Large intestine (tissue), 3 donors: Measurements from ENCODE around the gene MCC. TPM values are rescaled to one million over a fixed set of nuclear protein-coding genes. Genes with fewer than 3 reads are reported as not detected.

Experiments used
- DNase-seq, 2 donors: peaks; one replicate each; pipeline versions ENCODE4 v3.0.0 to v3.0.0-alpha.2; 2013
- H3K27ac ChIP-seq: one replicate; pipeline ENCODE4 v1.5.1; 2013; ENCODE audit warnings: low read length
- H3K27me3 ChIP-seq: 2 replicates; pipeline ENCODE4 v1.6.1; 2013; ENCODE audit warnings: low read length; ENCODE audit not compliant: control insufficient read depth, insufficient read depth
- H3K36me3 ChIP-seq: 2 replicates; pipeline ENCODE4 v1.6.1; 2013; ENCODE audit warnings: low read length; ENCODE audit not compliant: control insufficient read depth, insufficient read depth
- H3K4me1 ChIP-seq: one replicate; pipeline ENCODE4 v1.6.1; 2013; ENCODE audit warnings: low read length; ENCODE audit not compliant: control insufficient read depth, insufficient read depth
- H3K4me3 ChIP-seq: one replicate; pipeline ENCODE4 v1.5.1; 2013; ENCODE audit warnings: low read length
- H3K9me3 ChIP-seq: one replicate; pipeline ENCODE4 v1.6.1; 2013; ENCODE audit warnings: mild to moderate bottlenecking, low read depth, low read length, moderate library complexity; ENCODE audit not compliant: control insufficient read depth
- WGBS: methylation state at CpG from one replicate; pipeline ENCODE4 v1.1.5; 2013; ENCODE audit warnings: low lambda C conversion rate; ENCODE audit not compliant: insufficient coverage; 5-methylcytosine and 5-hydroxymethylcytosine counted together
- polyA plus RNA-seq: library from polyadenylated mRNA; unstranded; fragments of 120-200 nt; gene quantifications from one replicate; pipeline ENCODE4 v1.2.1, GENCODE V29; 2013

The MCC gene
- polyA plus RNA-seq, 1 donor = 5.2 TPM

DNA sequence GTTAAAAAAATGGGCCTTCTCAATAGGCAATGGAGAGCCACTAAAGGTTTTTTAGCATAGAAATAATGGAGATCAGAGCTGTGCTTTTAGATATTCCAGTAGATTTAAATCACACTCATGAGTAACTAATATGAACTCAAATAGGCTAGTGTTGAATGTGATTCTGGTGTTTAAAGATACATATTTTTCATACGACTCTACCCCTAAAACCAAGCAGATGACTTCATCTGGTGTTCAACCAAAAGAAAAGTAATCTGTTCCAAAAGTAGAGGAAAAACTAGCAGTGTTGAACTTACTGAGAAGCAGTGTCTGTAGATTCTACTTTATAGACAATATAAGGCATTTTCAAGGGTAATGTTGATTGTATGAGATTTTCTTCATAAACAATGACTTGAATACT, 191.6 kb downstream of the MCC start:
- whole genome bisulfite sequencing = no CpG with 5 or more reads among the region's 1 CpG
- H3K36me3 ChIP-seq = no peaks in the 10 kb centered on the region
- H3K27me3 ChIP-seq = peaks cover 35% of the 10 kb centered on the region
- no peak overlapping the region for H3K4me3 ChIP-seq
- peaks cover 13% of the 10 kb centered on the region for H3K4me1 ChIP-seq
- no peaks in the 10 kb centered on the region for H3K9me3 ChIP-seq
- DNase-seq = no peak
- H3K27ac ChIP-seq = no peak overlapping the region

DNA sequence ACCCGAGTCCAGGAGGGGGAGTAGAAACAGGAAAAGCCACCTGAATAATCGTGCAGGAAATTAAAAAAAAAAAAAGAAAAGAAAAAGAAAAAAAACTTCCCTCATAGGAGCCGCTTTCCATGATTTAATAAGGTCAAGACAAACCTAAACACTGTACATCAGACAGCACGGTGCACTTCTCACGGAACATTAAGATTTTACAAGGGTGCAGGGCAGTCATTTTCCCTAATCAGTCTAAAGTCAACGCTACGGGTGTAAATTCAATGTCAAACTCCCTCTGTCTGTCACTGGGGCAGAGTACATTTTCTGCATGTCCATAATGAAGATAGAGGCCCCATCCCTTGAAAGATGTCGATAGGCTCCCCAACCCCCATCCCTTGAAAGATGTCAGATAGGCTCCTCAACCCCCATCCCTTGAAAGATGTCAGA, 193.1 kb downstream of the MCC start:
- 0% methylated on average over 2 of the region's 8 CpGs for WGBS

DNA sequence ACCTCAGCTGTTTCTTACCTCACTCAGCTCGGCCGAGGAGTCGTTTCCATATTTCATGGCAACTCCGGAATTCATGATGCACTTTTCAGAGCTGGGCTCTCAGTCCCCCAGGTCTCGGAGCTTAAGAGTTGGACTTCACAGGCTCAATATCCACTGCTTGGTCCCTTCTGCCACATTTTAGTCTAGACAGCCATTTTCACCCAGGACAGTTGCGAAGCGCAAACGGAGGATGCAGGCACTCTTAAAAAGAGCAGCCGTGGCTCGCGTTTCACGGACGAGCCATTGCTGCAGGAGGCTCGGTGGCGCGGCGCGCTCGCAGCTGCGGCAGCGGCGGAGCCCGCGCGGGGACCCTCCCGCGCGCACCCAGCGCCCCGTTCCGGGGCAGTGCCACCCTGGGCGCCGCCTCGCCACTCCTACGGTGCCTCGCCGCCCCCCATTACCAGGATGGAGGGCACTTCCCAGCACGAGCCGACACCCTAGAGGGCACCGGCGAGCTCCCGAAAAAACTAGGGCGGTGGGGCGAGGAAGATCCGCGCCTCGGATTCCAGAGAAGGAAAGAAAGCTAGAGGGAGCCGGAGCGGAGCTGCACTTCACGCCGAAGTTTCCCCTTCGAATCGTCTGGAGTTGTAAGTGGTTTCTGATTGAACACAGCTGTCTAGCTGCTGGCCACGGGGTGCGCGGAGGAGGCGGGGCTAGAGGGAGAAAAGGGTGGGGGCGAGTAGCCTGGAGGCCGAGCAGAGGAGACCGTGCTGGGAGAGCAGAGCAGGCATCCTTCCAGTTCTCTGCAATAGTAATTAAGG, 193.7 kb downstream of the MCC start:
- Histone ChIP-seq H3K36me3 (no peaks in the 10 kb centered on the region), H3K9me3 (no peaks in the 10 kb centered on the region), H3K4me1 (peaks cover 13% of the 10 kb centered on the region), H3K27ac (peak overlapping the region; percentile 56), H3K27me3 (peaks cover 35% of the 10 kb centered on the region), H3K4me3 (peak overlapping the region; percentile 58)
- WGBS = 0% methylated on average over 1 of the region's 60 CpGs
- peak; percentile 68 to 80 for DNase-seq

More for the DNA sequence above, 193.1 kb downstream of the MCC start:
- Histone ChIP-seq H3K4me3 (peak overlapping the region; percentile 58), H3K9me3 (no peaks in the 10 kb centered on the region), H3K36me3 (no peaks in the 10 kb centered on the region), H3K27ac (no peak overlapping the region), H3K4me1 (peaks cover 13% of the 10 kb centered on the region), H3K27me3 (peaks cover 35% of the 10 kb centered on the region)
- DNase-seq = peak in 1 of 2 donors; percentile 7

DNA sequence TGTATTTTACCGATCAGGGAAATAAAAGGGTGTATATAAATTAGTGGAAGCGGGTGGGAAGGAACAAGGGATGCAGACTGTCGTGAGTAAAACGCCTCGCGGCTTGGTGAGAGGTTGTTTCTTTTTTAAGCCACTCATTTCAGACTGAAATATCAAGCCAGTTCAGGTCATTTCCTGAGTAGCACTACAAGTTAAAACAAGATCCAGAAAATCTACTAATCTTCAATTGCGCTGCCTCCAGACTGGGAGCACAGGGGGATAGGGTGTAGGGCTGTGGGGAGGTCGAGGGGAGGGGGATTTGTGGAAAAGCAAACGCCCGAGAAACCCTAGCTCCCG, 194.3 kb downstream of the MCC start:
- Histone ChIP-seq H3K27me3 (peaks cover 35% of the 10 kb centered on the region), H3K4me1 (peaks cover 13% of the 10 kb centered on the region), H3K9me3 (no peaks in the 10 kb centered on the region), H3K36me3 (no peaks in the 10 kb centered on the region), H3K27ac (peak overlapping the region; percentile 56), H3K4me3 (peak overlapping the region; percentile 58)
- WGBS = no CpG with 5 or more reads among the region's 11 CpGs
- peak in 1 of 2 donors; percentile 41 for DNase-seq

DNA sequence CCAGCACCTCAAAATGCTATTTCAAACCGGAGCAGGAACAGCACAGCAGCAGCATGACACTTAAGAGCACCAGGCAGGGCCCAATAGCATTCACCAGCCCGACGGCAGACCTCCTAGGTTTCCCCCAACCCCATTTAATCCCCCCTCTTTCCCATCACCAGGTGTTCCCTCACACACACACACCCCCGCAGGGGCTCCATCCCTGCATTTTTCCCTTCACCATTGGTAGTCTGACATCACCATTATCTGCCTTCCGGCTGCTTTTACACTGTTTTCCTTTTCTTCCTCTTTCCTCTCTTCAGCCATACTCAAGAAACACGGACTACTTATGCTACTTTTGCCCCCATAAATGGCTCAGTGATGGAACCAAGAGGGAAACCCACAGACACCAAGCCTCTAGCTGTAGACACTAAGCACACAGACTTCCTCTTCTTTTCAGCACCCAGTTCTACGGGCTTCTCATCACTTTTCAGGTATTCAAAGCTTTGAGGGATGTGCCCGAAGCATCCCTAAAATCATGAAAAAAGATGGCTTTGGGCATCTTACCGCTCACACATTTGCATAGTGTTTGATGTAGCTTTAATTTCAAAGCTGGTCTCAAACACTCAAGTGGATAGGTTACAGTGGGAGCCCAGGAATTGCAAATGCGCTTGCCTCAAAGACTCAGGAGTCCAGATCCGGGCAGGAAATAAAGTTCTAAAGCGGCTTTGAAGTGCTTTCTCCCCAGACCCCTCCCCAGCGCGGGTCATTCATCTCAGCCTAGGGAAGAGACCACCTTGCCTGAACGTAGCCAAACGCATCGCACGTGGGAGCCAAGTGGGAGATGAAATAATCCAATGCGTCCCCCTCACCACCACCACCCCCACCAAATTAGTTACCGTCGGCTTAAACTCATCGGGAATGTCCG, 194.9 kb downstream of the MCC start:
- peak in 1 of 2 donors; percentile 15 for DNase-seq

DNA sequence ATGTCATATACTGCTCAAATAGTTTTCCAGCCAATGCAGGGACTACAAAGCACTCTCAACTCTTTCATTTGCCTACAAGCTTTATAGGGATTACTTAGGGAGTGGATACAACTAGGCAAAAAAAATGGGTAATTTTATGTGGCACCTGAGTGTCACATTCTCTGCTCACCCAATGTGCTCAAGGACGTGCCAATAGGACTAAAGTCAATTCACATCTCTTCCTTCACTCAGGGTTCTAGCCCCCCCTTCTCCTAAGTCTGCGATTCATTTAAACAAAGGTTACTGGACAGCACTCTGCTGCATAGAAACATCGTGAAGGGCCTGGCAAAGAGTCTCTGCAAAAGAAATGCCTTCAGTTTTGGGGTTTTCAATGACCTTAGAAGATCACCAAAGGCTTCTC, 195.8 kb downstream of the MCC start:
- Histone ChIP-seq H3K4me1 (peaks cover 13% of the 10 kb centered on the region), H3K4me3 (no peak overlapping the region), H3K27me3 (peaks cover 35% of the 10 kb centered on the region), H3K36me3 (no peaks in the 10 kb centered on the region), H3K27ac (no peak overlapping the region), H3K9me3 (peaks cover 3% of the 10 kb centered on the region)
- DNase-seq = no peak
- WGBS = 60% methylated on average over 1 of the region's 3 CpGs

More for the DNA sequence above, 194.9 kb downstream of the MCC start:
- H3K36me3 ChIP-seq = no peaks in the 10 kb centered on the region
- peak overlapping the region; percentile 58 for H3K4me3 ChIP-seq
- peaks cover 35% of the 10 kb centered on the region for H3K27me3 ChIP-seq
- peaks cover 13% of the 10 kb centered on the region for H3K4me1 ChIP-seq
- no peak overlapping the region for H3K27ac ChIP-seq
- WGBS = 50% methylated on average over 1 of the region's 23 CpGs
- no peaks in the 10 kb centered on the region for H3K9me3 ChIP-seq

DNA sequence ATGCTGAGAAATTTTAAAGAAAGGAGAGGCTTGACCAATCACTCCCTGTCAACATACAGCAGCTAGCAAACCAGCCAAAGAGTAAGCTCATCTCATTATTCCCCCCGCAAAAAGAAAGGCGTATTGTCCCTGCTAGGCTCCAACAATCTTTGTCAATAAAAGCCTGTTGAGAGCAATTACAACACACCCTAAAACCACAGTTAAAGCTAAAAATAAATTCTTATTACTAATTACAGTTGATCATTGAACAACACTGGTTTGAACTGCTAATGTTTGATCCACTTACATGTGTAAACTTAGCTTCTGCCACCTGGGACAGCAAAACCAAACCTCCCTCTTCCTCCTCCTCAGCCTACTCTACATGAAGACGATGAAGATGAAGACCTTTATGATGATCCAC, 204.7 kb downstream of the MCC start:
- H3K36me3 ChIP-seq = no peaks in the 10 kb centered on the region
- no peak for DNase-seq
- H3K4me3 ChIP-seq = no peak overlapping the region
- peaks cover 3% of the 10 kb centered on the region for H3K9me3 ChIP-seq
- H3K27ac ChIP-seq = no peak overlapping the region
- no peaks in the 10 kb centered on the region for H3K4me1 ChIP-seq
- WGBS = 60% methylated on average over 1 of the region's 3 CpGs
- no peaks in the 10 kb centered on the region for H3K27me3 ChIP-seq

DNA sequence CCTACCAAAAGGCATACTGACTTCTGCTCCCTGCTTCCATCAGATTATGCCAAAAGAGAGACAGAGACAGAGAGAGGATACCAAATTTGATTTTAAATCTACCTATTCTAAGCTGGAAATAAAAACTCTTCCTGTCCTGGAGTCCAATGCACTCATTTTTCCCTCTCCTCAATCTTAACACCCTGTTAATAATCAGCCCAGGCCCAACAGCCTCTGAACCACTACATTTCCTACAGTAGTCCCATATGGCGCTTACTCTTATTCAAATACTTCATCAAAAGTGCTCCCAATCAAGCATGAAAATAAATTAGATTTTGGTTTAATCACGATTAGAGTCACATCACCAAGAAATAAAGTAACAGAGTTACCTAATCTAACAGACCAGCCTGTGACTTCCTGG, 205.8 kb downstream of the MCC start:
- H3K9me3 ChIP-seq = no peaks in the 10 kb centered on the region

DNA sequence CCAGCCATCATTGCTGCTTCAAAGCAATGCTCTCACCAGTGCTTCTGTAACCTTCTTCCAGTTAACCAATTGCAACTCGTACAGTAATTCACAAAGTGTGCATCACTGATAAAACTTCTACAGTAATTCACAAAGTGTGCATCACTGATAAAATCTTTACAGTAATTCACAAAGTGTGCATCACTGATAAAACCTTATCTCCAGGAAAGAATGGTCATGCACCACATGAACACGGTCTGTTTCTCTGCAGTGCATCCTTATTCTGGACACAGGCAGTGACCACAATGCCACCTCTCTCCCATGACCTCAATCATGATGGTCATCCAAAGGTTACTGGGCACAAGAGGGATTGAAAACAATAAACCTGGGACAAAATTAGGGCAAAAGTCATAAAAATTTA, 207.1 kb downstream of the MCC start:
- Histone ChIP-seq H3K4me1 (no peaks in the 10 kb centered on the region), H3K9me3 (no peaks in the 10 kb centered on the region), H3K27ac (no peak overlapping the region), H3K36me3 (no peaks in the 10 kb centered on the region), H3K4me3 (no peak overlapping the region), H3K27me3 (no peaks in the 10 kb centered on the region)
- DNase-seq = no peak
- 80% methylated on average over 1 of the region's 2 CpGs for WGBS

More for the DNA sequence above, 205.8 kb downstream of the MCC start:
- Histone ChIP-seq H3K27me3 (no peaks in the 10 kb centered on the region), H3K36me3 (no peaks in the 10 kb centered on the region), H3K27ac (no peak overlapping the region), H3K4me1 (no peaks in the 10 kb centered on the region), H3K4me3 (no peak overlapping the region)
- WGBS = 63% methylated on average over 1 of the region's 2 CpGs
- no peak for DNase-seq

DNA sequence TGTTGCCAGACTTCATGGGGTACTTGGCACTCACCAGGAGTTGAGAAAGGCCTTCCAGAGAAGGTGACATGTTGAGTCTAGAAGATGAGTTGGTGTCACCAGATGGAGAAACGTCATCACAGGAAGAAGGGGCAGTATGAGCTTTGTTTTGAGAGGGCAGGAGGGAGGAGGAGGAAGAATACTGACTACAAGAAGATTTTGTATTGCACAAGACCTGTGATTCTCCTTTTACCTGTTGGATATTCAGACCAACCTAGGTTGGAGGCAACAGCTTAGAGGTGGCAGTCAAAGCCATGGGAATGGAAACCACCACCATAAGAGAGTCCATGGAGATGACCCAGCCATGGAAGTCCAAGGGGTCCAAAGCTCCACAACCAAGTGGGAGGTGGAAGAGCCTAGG, 207.7 kb downstream of the MCC start:
- Histone ChIP-seq H3K36me3 (no peaks in the 10 kb centered on the region), H3K9me3 (no peaks in the 10 kb centered on the region), H3K27me3 (no peaks in the 10 kb centered on the region), H3K4me1 (no peaks in the 10 kb centered on the region), H3K27ac (no peak overlapping the region), H3K4me3 (no peak overlapping the region)
- no peak for DNase-seq
- no CpG with 5 or more reads among the region's 1 CpG for WGBS
